Breast epithelium (tissue), 3 donors: ENCODE measurements around the gene SV2C.

Experiments used
- POLR2A ChIP-seq: fragments of 450-650 bp; IDR thresholded peaks from one replicate; pipeline ENCODE4 v1.6.1; 2016; ENCODE audit warnings: antibody characterized with exemption, mild to moderate bottlenecking, moderate library complexity
- TF ChIP-seq, protein P1 (sequence below), 3 donors: fragments of 450-650 bp; IDR thresholded peaks; one replicate each; pipeline ENCODE4 v1.5.1; 2016 to 2017; ENCODE audit warnings: antibody characterized with exemption in 3 of 3, mild to moderate bottlenecking in 3 of 3, moderate library complexity in 3 of 3

DNA sequence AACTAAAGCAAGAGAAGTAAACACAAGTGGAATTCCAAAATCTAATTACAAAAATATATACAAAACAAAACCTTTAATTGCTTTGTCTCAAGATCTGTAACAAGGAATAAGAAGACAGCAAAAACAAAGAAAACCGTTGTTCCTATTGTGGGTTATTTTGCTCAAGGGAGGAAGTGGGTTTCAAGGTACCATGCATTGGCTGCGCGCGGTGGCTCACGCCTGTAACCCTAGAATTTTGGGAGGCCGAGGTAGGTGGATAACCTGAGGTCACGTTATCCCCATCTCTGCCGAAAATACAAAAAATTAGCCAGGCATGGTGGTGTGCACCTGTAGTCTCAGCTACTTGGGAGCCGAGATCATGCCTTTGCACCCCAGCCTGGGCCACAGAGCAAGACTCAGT lies 307.8 kb downstream of the SV2C start:
- TF ChIP-seq, protein P1, sequence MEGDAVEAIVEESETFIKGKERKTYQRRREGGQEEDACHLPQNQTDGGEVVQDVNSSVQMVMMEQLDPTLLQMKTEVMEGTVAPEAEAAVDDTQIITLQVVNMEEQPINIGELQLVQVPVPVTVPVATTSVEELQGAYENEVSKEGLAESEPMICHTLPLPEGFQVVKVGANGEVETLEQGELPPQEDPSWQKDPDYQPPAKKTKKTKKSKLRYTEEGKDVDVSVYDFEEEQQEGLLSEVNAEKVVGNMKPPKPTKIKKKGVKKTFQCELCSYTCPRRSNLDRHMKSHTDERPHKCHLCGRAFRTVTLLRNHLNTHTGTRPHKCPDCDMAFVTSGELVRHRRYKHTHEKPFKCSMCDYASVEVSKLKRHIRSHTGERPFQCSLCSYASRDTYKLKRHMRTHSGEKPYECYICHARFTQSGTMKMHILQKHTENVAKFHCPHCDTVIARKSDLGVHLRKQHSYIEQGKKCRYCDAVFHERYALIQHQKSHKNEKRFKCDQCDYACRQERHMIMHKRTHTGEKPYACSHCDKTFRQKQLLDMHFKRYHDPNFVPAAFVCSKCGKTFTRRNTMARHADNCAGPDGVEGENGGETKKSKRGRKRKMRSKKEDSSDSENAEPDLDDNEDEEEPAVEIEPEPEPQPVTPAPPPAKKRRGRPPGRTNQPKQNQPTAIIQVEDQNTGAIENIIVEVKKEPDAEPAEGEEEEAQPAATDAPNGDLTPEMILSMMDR (IDR thresholded peaks at IDR 0.05), result no peak
- TF ChIP-seq POLR2A, result no peak
